ENCODE results near the gene TMCO2. TPM values are rescaled to one million over a fixed set of nuclear protein-coding genes. Genes with fewer than 3 reads are reported as not detected.
"Not testable (repeated sequence)": the region's sequence is repeated elsewhere in the genome, so short reads cannot be mapped to it uniquely, and the experiment has no call there.

Gene TMCO2
- total RNA-seq, result under 1 TPM in 1 of 2 donors, not detected in 1; 0.55 TPM
- polyA plus RNA-seq (ENCODE audit: insufficient read length in 6 of 6), result not detected
- long read RNA-seq, donor 1, result 0 reads
- long read RNA-seq, donor 2, result 0 reads
- long read RNA-seq, donor 3, result 0 reads
- long read RNA-seq, donor 4, result 0 reads
- long read RNA-seq, donor 5, result 0 reads
- long read RNA-seq, donor 6, result 0 reads
- long read RNA-seq, donor 7, result 0 reads
- long read RNA-seq, donor 8, result 0 reads
- long read RNA-seq, donor 9, result 0 reads
- long read RNA-seq, donor 10, result 0 reads
- long read RNA-seq, donor 11, result 0 reads
- long read RNA-seq, donor 12, result 0 reads

DNA sequence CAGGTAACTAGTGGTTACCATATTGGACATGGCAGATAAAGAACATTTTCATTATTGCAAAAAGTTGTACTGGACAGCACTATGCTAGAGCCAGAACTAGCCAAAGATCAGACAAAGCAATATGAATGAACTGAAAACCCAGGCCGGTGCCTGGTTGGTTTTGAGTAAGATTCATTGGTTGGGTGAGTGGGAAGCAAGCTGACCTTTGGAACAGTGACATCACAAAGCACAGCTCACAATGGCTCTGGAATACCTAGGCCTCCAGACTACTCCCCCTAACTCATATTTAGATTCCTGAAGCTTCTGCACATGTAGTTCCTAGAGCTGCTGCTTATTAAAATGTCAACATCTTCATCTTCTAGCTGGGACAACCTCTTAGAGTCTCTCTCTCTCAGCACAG, at the start of gene TMCO2:
Gene TMCO2 (plus strand): TSS at position 283 of the 400 bp plus-strand sequence. CDS start 57 bp downstream, at position 340.
- ATAC-seq, result no peak

GRCh38 chr1:40199126-40199525, 48.6 kb upstream of the TMCO2 start:
- H3K27me3 ChIP-seq, result no peaks in the 10 kb centered on the region
- DNase-seq, result no peak
- no peaks in the 10 kb centered on the region for H3K9me3 ChIP-seq
- no peak overlapping the region for H3K4me3 ChIP-seq
- peaks cover 4 to 41% of the 10 kb centered on the region in 2 donors for H3K36me3 ChIP-seq
- no peaks in the 10 kb centered on the region for H3K4me1 ChIP-seq
- no peak overlapping the region for H3K27ac ChIP-seq
- intact Hi-C loops (cut with DNase I), result no loop called here
- ATAC-seq, result no peak
- no peak for TF ChIP-seq CTCF (IDR thresholded peaks at IDR 0.05)

More for the DNA sequence above, at the start of gene TMCO2:
- intact Hi-C loops (cut with DNase I), result no loop called here
- DNase-seq, result no peak
- H3K4me3 ChIP-seq, result no peak within 1 kb of the TSS
- H3K36me3 ChIP-seq, result no peaks in the 10 kb centered on the region
- no peaks in the 10 kb centered on the region for H3K9me3 ChIP-seq
- H3K27me3 ChIP-seq, result no peaks in the 10 kb centered on the region
- no peak within 1 kb of the TSS for H3K27ac ChIP-seq
- H3K4me1 ChIP-seq, result no peaks in the 10 kb centered on the region
- TF ChIP-seq CTCF (IDR thresholded peaks at IDR 0.05), result no peak

- Histone ChIP-seq H3K27me3 (no peaks in the 10 kb centered on the region), H3K9me3 (no peaks in the 10 kb centered on the region), H3K4me3 (no peak overlapping the region), H3K36me3 (peaks cover 0 to 44% of the 10 kb centered on the region in 2 donors), H3K27ac (no peak overlapping the region), H3K4me1 (no peaks in the 10 kb centered on the region)
- no peak for DNase-seq
- no peak for TF ChIP-seq CTCF (IDR thresholded peaks at IDR 0.05)
- no peak for ATAC-seq
- intact Hi-C loops (cut with DNase I), result no loop called here
Observed at GRCh38 chr1:40204856-40205255, 42.9 kb upstream of the TMCO2 start.

DNA sequence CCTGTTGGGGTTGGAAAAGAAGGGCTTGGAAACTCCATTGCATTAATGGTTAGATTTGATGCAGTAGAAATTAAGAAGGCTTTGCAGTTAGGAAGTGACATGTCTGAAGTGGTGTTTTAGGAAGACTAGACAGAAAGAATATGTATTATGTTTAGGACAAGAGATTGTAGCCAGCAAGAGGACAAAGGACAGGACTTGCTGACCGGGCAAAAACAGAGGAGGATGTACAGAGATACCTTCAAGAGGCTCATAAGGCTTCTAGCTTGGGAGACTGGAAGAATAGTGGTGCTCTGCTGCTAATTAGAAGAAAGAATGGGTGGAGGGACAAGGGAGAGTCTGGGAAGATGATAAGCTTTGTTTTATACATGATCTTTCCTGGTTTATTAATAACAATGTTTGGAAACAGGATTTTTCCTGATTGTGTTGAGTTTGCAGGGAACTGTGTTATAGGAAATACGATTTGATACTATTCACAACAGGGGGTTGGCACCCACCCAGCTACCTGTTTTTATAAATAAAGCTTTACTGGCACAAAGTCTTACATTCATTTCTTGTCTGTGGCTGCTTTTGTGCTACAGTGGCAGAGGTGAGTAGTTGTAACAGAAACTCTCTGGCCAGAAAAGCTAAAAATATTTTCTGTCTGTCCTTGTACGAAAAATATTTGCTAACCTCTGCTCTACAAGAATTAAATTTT, 37.1 kb upstream of the TMCO2 start:
- Histone ChIP-seq H3K9me3 (no peaks in the 10 kb centered on the region), H3K27ac (no peak overlapping the region), H3K4me1 (no peaks in the 10 kb centered on the region), H3K4me3 (no peak overlapping the region), H3K36me3 (peaks cover 0 to 38% of the 10 kb centered on the region in 2 donors), H3K27me3 (no peaks in the 10 kb centered on the region)
- intact Hi-C loops (cut with DNase I), result no loop called here
- no peak for ATAC-seq
- TF ChIP-seq CTCF (IDR thresholded peaks at IDR 0.05), result no peak
- DNase-seq, result no peak

DNA sequence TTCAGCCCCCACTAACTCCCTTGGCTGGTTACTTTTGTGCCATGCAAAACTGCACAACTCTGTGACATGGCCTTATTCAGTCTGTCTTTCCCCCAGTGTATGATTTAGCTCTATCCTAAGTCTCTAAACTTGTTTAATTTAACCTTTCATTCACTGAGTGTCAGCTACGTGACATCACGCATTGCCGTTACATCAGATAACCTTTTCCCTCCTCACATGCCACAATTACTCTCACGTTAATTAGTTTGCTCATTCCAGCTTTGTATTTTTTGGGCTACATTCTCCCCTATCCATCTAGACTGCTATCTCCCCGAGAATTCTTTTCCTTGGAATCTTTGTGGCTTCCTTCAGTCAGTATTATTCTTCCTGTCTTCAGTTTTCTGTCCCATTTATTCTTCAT, 29.4 kb upstream of the TMCO2 start:
- Histone ChIP-seq H3K27ac (no peak overlapping the region), H3K9me3 (no peaks in the 10 kb centered on the region), H3K27me3 (no peaks in the 10 kb centered on the region), H3K4me1 (no peaks in the 10 kb centered on the region), H3K4me3 (no peak overlapping the region), H3K36me3 (peaks cover 0 to 13% of the 10 kb centered on the region in 2 donors)
- ATAC-seq (no peak), DNase-seq (no peak)
- intact Hi-C loops (cut with DNase I), result no loop called here
- no peak for TF ChIP-seq CTCF (IDR thresholded peaks at IDR 0.05)

- H3K27me3 ChIP-seq; ATAC-seq; intact Hi-C loops (cut with DNase I); H3K4me1 ChIP-seq; DNase-seq; H3K4me3 ChIP-seq; H3K27ac ChIP-seq; H3K9me3 ChIP-seq: not testable (repeated sequence)
- peaks cover 0 to 25% of the 10 kb centered on the region in 2 donors for H3K36me3 ChIP-seq
Observed at GRCh38 chr1:40221471-40221905, 26.2 kb upstream of the TMCO2 start.
